ENCODE measurements around the gene ARHGAP40. TPM values are rescaled to one million over a fixed set of nuclear protein-coding genes. Genes with fewer than 3 reads are reported as not detected.

ARHGAP40 gene
- total RNA-seq, 2 experiments from 2014 or later, result not detected

- CTCF ChIA-PET, result interaction anchor here (0.6 to 1.2 kb wide), 3 partner anchors 102 to 226 kb away, joined by 3 to 5 read pairs (median 3); no protein-coding TSS in a partner anchor
- intact Hi-C loops (cut with micrococcal nuclease), result no loop called here
These were observed 27.2 kb downstream of the ARHGAP40 start for GRCh38 chr20:38628580-38629470.

GRCh38 chr20:38629979-38630378 lies 28.4 kb downstream of the ARHGAP40 start:
- H3K4me3 Mint-ChIP-seq, result no peak overlapping the region
- CTCF ChIA-PET, result no interaction called here
- peaks cover 2% of the 10 kb centered on the region for H3K4me1 Mint-ChIP-seq (ENCODE audit: low read depth)
- no peak for DNase-seq
- no peaks in the 10 kb centered on the region for H3K36me3 Mint-ChIP-seq (ENCODE audit: low read depth)
- H3K27ac Mint-ChIP-seq, result no peak overlapping the region
- H3K9me3 Mint-ChIP-seq, result no peaks in the 10 kb centered on the region
- H3K27me3 Mint-ChIP-seq (ENCODE audit: low read depth), result peaks cover 12% of the 10 kb centered on the region
- intact Hi-C loops (cut with micrococcal nuclease), result loop anchor here (5.0 kb wide), 1 partner anchor 417 kb away; no protein-coding TSS in a partner anchor

More at GRCh38 chr20:38628580-38629470, 27.2 kb downstream of the ARHGAP40 start:
- Mint-ChIP-seq H3K27ac (no peak overlapping the region), H3K9me3 (peaks cover 8% of the 10 kb centered on the region), H3K4me3 (no peak overlapping the region), H3K4me1 (ENCODE audit: low read depth) (peaks cover 2% of the 10 kb centered on the region), H3K27me3 (ENCODE audit: low read depth) (peaks cover 6% of the 10 kb centered on the region), H3K36me3 (ENCODE audit: low read depth) (no peaks in the 10 kb centered on the region)
- no peak for DNase-seq

DNA sequence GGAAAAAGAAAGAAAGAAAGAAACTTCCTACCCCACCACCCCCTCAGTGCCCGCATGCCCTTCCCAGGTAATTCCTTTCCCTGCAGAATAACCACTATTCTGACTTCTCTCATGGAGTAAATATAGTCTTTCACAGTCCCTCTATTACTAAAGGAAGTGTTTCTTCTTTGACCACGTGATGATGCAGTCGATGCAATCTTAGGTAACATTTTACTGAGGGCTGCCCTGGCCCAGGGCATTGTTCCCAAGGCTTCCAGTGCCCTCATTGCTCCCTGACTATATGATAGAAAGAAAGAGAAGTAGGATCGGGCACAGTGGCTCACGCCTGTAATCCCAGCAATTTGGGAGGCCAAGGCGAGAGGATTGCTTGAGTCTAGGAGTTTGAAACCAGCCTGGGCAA lies 29.1 kb downstream of the ARHGAP40 start:
- H3K4me3 Mint-ChIP-seq, result no peak overlapping the region
- peaks cover 12% of the 10 kb centered on the region for H3K27me3 Mint-ChIP-seq (ENCODE audit: low read depth)
- H3K36me3 Mint-ChIP-seq (ENCODE audit: low read depth), result no peaks in the 10 kb centered on the region
- no peak for DNase-seq
- CTCF ChIA-PET, result no interaction called here
- intact Hi-C loops (cut with micrococcal nuclease), result loop anchor here (5.0 kb wide), 1 partner anchor 417 kb away; no protein-coding TSS in a partner anchor
- peaks cover 2% of the 10 kb centered on the region for H3K4me1 Mint-ChIP-seq (ENCODE audit: low read depth)
- no peak overlapping the region for H3K27ac Mint-ChIP-seq
- no peaks in the 10 kb centered on the region for H3K9me3 Mint-ChIP-seq

GRCh38 chr20:38631155-38632022 lies 29.8 kb downstream of the ARHGAP40 start:
- H3K9me3 Mint-ChIP-seq, result no peaks in the 10 kb centered on the region
- peaks cover 2% of the 10 kb centered on the region for H3K4me1 Mint-ChIP-seq (ENCODE audit: low read depth)
- CTCF ChIA-PET, result interaction anchor here (0.7 to 1.3 kb wide), 2 partner anchors 22 to 27 kb away, joined by 3 read pairs; no protein-coding TSS in a partner anchor
- DNase-seq, result no peak
- H3K4me3 Mint-ChIP-seq, result no peak overlapping the region
- H3K27me3 Mint-ChIP-seq (ENCODE audit: low read depth), result peaks cover 12% of the 10 kb centered on the region
- intact Hi-C loops (cut with micrococcal nuclease), result loop anchor here (5.0 kb wide), 1 partner anchor 416 kb away; no protein-coding TSS in a partner anchor
- H3K27ac Mint-ChIP-seq, result no peak overlapping the region
- H3K36me3 Mint-ChIP-seq (ENCODE audit: low read depth), result no peaks in the 10 kb centered on the region

DNA sequence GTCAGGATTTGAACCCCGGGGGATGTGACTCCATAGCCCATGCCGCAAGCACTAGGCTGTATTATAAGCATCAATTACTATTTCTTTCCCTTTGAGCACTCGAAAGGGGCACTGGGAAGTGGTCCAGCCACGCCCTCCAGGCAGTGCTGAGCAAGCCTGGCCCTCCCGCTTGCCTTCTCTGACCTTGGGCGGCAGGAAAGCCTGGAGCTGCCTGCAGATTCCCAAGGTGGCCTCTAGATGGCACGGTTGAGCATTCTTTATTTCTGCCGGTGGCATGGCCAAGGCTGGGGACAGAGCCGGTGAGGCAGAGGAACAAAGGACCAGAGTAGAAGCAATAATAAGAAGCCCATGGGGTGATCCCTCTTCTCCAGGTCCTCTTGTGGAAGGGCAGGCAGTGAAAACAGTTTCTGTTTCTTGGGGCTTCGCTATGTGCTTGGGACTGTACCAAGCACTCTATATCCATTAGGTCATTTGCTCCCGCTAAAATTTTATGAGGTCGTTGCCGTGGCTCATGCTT lies 32.0 kb downstream of the ARHGAP40 start:
- Mint-ChIP-seq H3K27ac (no peak overlapping the region), H3K4me3 (no peak overlapping the region), H3K4me1 (ENCODE audit: low read depth) (peaks cover 2% of the 10 kb centered on the region), H3K36me3 (ENCODE audit: low read depth) (no peaks in the 10 kb centered on the region), H3K9me3 (no peaks in the 10 kb centered on the region), H3K27me3 (ENCODE audit: low read depth) (peaks cover 15% of the 10 kb centered on the region)
- CTCF ChIA-PET, result interaction anchor here (0.7 to 2.8 kb wide), 15 partner anchors 9 to 172 kb away, joined by 3 to 12 read pairs (median 4); partner anchors contain the start of gene PPP1R16B
- DNase-seq, result peak; percentile 73
- intact Hi-C loops (cut with micrococcal nuclease), result loop anchor here (5.0 kb wide), 1 partner anchor 414 kb away; no protein-coding TSS in a partner anchor

GRCh38 chr20:38635721-38636288 lies 34.2 kb downstream of the ARHGAP40 start:
- intact Hi-C loops (cut with micrococcal nuclease), result no loop called here
- Mint-ChIP-seq H3K36me3 (ENCODE audit: low read depth) (no peaks in the 10 kb centered on the region), H3K4me1 (ENCODE audit: low read depth) (peaks cover 2% of the 10 kb centered on the region), H3K4me3 (no peak overlapping the region), H3K27me3 (ENCODE audit: low read depth) (peaks cover 15% of the 10 kb centered on the region), H3K9me3 (no peaks in the 10 kb centered on the region), H3K27ac (no peak overlapping the region)
- DNase-seq, result no peak
- CTCF ChIA-PET, result interaction anchor here (0.7 to 1.5 kb wide), 2 partner anchors 10 to 33 kb away, joined by 3 to 5 read pairs; no protein-coding TSS in a partner anchor

DNA sequence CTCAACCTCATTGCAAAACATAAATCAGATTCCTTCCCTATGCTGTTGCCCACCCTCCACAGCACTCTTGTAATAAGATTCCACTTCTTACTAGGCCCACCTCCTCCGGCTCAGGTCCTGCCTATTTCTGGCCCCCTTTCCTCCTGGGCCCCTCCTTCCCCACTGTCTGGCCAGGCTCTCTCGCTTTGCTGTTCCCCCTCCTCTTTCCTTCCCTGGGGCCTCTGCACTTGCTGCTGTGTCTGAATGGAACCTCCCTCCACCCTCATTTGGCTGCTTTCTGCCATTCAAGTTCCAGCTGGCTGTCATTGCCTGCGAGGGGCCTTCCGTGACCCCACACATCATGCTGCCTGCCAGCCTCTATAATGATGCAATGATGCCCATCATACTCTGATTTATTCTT lies 38.9 kb downstream of the ARHGAP40 start:
- H3K36me3 Mint-ChIP-seq (ENCODE audit: low read depth), result no peaks in the 10 kb centered on the region
- no peaks in the 10 kb centered on the region for H3K9me3 Mint-ChIP-seq
- no peak overlapping the region for H3K4me3 Mint-ChIP-seq
- intact Hi-C loops (cut with micrococcal nuclease), result no loop called here
- DNase-seq, result no peak
- no peak overlapping the region for H3K27ac Mint-ChIP-seq
- peaks cover 4% of the 10 kb centered on the region for H3K4me1 Mint-ChIP-seq (ENCODE audit: low read depth)
- CTCF ChIA-PET, result interaction anchor here (0.6 to 0.7 kb wide), 2 partner anchors 14 to 442 kb away, joined by 3 read pairs; no protein-coding TSS in a partner anchor
- H3K27me3 Mint-ChIP-seq (ENCODE audit: low read depth), result peaks cover 13% of the 10 kb centered on the region

GRCh38 chr20:38642498-38642897 lies 40.9 kb downstream of the ARHGAP40 start:
- intact Hi-C loops (cut with micrococcal nuclease), result no loop called here
- no peak overlapping the region for H3K27ac Mint-ChIP-seq
- no peaks in the 10 kb centered on the region for H3K9me3 Mint-ChIP-seq
- DNase-seq, result no peak
- H3K27me3 Mint-ChIP-seq (ENCODE audit: low read depth), result peaks cover 17% of the 10 kb centered on the region
- H3K36me3 Mint-ChIP-seq (ENCODE audit: low read depth), result no peaks in the 10 kb centered on the region
- CTCF ChIA-PET, result interaction anchor here (1.2 to 2.5 kb wide), 3 partner anchors 9 to 250 kb away, joined by 3 to 12 read pairs (median 8); no protein-coding TSS in a partner anchor
- H3K4me3 Mint-ChIP-seq, result no peak overlapping the region
- H3K4me1 Mint-ChIP-seq (ENCODE audit: low read depth), result peaks cover 11% of the 10 kb centered on the region

DNA sequence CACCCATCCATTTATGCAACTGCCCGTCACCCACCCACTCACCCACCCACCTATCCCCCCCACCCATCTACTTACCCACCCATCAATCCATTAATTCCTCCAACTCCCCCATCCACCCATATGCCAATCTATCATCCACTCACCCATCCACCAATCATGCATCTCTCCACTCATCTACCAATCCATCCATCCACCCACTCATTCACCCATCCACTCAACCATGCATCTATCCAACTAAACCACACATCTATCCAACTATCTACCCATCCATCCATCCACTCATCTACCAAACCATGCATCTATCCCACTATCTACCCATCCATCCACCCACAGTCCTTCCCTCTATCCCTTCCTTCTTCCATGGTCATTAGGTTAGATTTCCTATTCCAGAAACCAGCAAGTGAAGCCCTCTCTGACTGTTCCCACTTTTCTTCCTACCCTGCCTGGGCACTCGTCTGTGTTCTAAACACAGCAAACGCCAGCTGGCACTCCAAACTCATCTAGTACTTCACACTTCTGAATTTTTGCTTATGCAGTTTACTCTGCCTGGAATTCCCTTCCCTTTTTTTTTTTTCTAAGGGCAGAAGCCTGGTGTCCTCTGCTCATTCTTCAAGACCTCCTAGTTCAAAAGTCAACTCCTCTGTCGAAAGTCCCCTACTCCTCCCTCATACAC lies 43.1 kb downstream of the ARHGAP40 start:
- no peak for DNase-seq
- no peaks in the 10 kb centered on the region for H3K36me3 Mint-ChIP-seq (ENCODE audit: low read depth)
- no peaks in the 10 kb centered on the region for H3K9me3 Mint-ChIP-seq
- intact Hi-C loops (cut with micrococcal nuclease), result no loop called here
- no peak overlapping the region for H3K27ac Mint-ChIP-seq
- H3K4me1 Mint-ChIP-seq (ENCODE audit: low read depth), result peaks cover 11% of the 10 kb centered on the region
- H3K4me3 Mint-ChIP-seq, result no peak overlapping the region
- peaks cover 26% of the 10 kb centered on the region for H3K27me3 Mint-ChIP-seq (ENCODE audit: low read depth)
- CTCF ChIA-PET, result interaction anchor here (1.0 to 6.7 kb wide), 5 partner anchors 10 to 106 kb away, joined by 3 to 71 read pairs (median 5); partner anchors contain the start of gene ACTR5

DNA sequence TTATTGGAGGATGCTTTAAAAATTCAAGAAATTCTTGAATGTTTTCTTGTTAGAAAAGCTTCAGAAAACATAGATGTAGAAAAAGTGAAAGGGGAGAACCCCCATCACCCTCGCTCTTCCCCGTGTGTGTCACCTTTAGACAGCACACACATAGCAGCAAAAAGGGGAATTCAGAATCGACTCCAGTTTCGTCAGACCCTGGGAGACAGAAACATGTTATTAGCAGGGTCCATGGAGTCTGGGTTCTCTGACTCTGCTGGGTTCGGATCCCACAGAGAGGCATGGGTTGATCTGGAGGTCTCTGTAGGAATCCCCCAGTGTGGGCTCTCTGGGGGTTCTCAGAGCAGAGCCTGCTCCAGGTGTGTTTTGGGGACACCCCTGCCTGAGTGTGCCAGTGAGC lies 43.7 kb downstream of the ARHGAP40 start:
- Mint-ChIP-seq H3K4me1 (ENCODE audit: low read depth) (peaks cover 11% of the 10 kb centered on the region), H3K9me3 (no peaks in the 10 kb centered on the region), H3K27ac (no peak overlapping the region), H3K36me3 (ENCODE audit: low read depth) (no peaks in the 10 kb centered on the region), H3K27me3 (ENCODE audit: low read depth) (peaks cover 26% of the 10 kb centered on the region), H3K4me3 (no peak overlapping the region)
- peak; percentile 41 for DNase-seq
- intact Hi-C loops (cut with micrococcal nuclease), result no loop called here
- CTCF ChIA-PET, result interaction anchor here (0.5 to 6.7 kb wide), 8 partner anchors 9 to 201 kb away, joined by 3 to 71 read pairs (median 4); partner anchors contain the start of gene ACTR5

Measured in activated naive CD4-positive, alpha-beta T cell treated with anti-CD3 and anti-CD28 coated beads for 36 hours (primary cell).